WI38 (cell line): ENCODE data around the gene CDH15.
"Not testable (repeated sequence)": the region's sequence is repeated elsewhere in the genome, so short reads cannot be mapped to it uniquely, and the experiment has no call there.

Source experiments
- H3K4me3 ChIP-seq: 2 replicates; pipeline ENCODE4 v1.5.1; 2011; ENCODE audit warnings: low read depth, mild to moderate bottlenecking, control low read depth, low read length
- TF ChIP-seq, protein P1 (sequence below): IDR thresholded peaks from 2 replicates; pipeline ENCODE4 v1.5.1; 2012; ENCODE audit warnings: low read depth, mild to moderate bottlenecking, control low read depth, low read length

CDH15 gene

DNA sequence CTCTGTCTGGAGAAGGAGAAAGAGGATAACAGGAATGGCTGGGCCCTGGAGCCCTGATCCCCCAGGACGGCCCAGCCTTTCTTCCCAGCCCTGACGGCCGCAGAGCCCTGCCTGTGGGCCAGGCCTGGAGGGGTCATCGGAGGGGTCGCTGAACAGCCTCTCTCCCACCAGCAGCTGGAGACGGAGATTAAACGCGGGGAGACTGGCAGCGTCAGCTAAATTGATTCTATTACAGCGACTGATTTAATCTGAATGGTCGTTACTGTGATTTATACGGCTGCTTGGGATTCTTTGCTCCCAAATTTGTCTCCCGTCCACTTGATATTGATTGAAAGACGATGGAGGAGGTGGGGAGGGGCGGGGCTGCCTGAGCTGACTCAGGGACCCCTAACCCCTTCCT lies 7.1 kb upstream of the CDH15 start:
- no peak overlapping the region for H3K4me3 ChIP-seq
- TF ChIP-seq, protein P1, sequence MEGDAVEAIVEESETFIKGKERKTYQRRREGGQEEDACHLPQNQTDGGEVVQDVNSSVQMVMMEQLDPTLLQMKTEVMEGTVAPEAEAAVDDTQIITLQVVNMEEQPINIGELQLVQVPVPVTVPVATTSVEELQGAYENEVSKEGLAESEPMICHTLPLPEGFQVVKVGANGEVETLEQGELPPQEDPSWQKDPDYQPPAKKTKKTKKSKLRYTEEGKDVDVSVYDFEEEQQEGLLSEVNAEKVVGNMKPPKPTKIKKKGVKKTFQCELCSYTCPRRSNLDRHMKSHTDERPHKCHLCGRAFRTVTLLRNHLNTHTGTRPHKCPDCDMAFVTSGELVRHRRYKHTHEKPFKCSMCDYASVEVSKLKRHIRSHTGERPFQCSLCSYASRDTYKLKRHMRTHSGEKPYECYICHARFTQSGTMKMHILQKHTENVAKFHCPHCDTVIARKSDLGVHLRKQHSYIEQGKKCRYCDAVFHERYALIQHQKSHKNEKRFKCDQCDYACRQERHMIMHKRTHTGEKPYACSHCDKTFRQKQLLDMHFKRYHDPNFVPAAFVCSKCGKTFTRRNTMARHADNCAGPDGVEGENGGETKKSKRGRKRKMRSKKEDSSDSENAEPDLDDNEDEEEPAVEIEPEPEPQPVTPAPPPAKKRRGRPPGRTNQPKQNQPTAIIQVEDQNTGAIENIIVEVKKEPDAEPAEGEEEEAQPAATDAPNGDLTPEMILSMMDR: no peak

DNA sequence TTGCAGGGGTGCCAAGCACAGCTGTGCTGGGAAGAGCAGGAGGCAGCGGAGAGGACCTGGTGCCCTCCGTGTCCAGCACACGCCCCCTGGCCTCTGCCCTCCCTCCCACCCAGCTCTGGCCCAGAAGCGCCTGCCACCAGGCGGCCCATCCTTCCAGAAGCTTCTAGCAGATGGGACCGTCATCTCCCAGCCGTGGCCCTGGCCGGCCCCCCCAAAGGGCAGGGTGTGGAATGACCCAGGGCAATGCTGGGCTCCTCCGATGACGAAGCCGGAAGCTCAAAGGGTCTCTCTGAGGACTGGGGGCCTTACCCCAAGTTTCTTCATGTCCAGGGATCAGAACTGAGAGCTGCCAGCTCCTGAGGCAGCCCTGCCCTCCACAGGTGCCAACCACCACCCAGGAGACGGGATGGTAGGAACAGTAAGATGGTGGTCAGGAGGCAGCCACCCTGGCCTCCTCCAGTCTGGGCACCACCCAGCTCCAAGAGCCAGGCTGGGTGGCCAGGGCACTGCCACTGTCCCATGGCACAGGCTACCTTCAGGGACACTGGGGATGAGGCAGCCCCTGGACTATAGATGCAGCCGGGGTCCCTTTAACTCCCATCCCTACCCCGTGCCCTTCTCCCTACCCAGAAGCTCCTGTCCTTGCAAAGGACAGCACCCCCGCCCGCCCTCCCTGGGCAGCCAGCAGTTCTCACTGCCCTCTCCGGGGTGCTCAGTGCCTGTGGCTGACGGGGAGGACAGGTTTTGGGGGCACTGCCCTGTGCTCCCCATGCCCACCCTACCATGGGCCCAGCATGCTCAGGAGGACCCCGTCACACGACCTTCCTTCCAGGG lies 6.5 kb upstream of the CDH15 start:
- no peak overlapping the region for H3K4me3 ChIP-seq
- TF ChIP-seq, protein P1: no peak

DNA sequence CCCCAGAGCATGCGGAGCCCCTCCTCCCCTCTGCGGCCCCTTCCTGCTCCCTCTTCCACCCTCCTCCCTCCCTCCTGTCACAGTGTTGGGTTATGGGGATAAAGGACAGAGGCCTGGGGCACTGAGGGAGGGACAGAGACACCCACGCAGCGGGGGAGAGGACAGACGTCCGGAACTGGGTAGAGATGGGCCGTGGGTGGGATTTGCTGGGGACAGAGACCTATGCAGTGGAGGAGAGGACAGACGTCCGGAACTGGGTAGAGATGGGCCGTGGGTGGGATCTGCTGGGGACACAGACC lies 5.9 kb upstream of the CDH15 start:
- not testable (repeated sequence) for H3K4me3 ChIP-seq

DNA sequence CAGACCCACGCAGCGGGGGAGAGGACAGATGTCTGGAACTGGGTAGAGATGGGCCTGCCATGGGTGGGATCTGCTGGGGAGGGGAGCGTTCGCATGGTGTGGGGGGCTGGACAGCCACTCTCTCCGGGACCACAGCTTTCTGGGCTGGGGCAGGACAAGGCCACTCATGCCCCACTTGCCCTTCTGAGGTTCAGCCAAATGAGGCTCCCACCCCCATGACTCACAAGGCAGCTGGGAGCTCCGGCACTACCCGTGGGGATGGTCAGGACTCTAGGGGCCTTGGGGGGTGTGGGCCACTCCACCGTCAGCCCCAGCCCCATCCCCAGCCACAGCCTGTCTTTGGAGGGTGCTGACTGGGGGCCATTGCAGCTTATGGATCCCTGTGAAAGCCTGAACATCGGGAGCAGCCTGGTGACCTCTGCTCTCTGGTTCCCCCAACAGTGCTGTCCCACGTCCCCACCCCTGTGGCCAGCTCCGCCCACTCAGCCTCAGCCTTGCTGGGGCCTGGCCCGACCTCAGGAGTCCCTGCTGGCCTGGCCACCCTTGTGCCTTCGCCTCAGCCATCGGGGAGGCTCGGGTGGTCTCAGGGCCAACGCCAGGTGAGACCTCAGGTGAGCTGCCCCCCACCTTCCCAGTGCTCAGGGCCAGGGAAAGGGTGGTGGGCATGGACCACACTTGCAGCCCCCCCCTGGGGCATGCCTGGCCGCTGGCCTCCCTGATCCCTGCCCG lies 4.7 kb upstream of the CDH15 start:
- H3K4me3 ChIP-seq: no peak overlapping the region
- TF ChIP-seq, protein P1: no peak

DNA sequence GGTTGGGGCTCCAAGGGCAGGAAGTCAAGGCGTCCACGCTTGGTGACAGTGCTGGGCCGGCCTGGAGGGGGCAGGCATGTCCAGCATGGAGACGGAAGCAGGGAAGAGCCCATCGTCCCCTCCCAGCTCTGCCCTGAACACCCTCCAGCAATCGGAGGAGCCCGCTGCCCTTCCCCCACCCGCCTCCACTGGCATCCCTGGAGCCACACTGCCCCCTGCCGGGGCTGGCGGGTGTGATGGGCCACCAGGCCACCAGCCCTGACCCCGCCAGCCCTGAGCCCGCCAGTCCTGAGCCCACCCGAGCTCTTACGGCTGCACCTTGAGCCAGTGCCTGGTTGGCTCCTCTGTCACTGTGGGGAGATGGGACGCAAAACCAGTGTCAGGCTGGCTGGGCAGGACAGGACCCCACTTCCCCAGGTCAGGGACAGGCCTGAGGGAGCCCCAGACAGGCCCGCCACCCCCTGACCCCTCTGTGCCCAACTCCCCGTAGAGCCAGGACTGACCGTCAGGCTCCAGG lies 4.1 kb upstream of the CDH15 start:
- no peak overlapping the region for H3K4me3 ChIP-seq
- TF ChIP-seq, protein P1: peak; percentile 86

DNA sequence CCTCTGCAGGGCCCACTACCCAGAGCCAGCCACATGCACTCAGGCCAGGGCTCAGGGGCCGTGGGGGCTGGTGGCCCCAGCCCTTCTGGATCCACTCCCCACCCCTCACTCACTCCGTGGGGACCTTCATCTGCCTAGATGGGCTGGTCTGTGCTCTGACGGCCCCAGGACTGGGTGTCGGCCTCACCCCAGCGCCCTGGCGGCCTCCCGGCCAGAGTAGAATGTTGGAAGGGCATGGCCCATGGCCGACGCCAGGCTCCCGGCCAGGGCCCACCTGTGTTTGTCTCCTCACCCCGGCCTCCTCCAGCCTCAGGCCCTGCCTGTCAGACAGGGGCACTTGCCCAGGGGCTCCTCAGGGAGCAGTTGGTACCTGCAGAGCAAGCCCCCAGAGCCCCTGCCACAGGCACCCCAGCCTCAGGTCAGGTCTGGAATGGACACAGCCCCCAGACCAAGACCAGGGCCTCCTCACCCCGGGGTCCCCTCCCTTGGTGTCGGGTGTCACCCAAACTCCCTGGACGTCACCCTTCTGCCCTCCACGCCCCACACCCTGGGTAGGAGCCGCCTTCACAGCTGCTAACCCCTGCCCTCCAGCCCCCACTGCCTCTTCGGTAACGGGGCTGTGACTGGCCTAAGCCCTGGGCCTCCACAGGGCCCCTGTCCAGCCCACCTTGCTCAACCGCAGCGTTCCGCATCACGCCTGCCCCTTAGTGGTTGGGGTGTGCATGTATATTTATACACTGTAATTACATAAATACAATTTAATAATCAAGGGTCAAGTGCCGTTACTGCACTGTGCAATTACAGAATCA lies 3.0 kb upstream of the CDH15 start:
- TF ChIP-seq, protein P1: no peak
- H3K4me3 ChIP-seq: no peak overlapping the region

DNA sequence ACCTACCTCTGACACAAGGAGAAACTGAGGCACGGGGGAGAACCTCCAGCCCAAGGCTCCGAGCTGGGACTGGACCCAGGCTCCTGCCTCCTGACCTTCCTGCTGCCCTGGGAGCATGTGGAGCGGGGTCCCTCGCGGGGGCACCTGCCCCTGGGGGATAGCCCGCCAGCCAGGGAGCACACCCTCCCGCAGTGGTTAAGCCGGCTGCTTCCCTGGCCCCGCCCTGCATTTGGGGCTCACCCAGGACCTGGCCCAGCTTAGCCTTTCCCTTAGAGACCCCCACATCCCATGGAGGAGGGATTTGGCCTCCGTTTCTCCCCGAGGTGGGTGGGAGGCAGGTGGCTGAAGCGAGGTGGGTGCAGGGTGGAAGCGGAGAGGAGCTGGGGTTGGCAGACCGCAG lies 1.8 kb upstream of the CDH15 start:
- H3K4me3 ChIP-seq: no peak overlapping the region
- TF ChIP-seq, protein P1: no peak
